Omental fat pad (tissue), 4 donors: Measurements from ENCODE around the gene DOCK4. TPM values are rescaled to one million over a fixed set of nuclear protein-coding genes. Genes with fewer than 3 reads are reported as not detected.

Experiments used
- ATAC-seq: fragments of 150-250 bp; one replicate; pipeline ENCODE4 v1.9.1; 2016; ENCODE audit warnings: mild to moderate bottlenecking, moderate library complexity; ENCODE audit not compliant: low FRiP score
- DNase-seq: peaks from one replicate; pipeline ENCODE4 v3.0.0-alpha.2; 2019; ENCODE audit warnings: low spot score
- total RNA-seq, 4 donors: library from RNA; depleted of rRNA; stranded (reverse); fragments of >200 nt; gene quantifications; one replicate each; pipeline ENCODE4 v1.1.0, GENCODE V29; 2016
- TF ChIP-seq, protein P1 (sequence below), 3 donors: fragments of 450-650 bp; IDR thresholded peaks; one replicate each; pipeline ENCODE4 v1.5.1; 2016 to 2017; ENCODE audit warnings: antibody characterized with exemption in 3 of 3, mild to moderate bottlenecking in 3 of 3, moderate library complexity in 2 of 3

The DOCK4 gene
- total RNA-seq, 4 donors from 2014 or later, result 47.5 to 86.9 (median 59.7) TPM

DNA sequence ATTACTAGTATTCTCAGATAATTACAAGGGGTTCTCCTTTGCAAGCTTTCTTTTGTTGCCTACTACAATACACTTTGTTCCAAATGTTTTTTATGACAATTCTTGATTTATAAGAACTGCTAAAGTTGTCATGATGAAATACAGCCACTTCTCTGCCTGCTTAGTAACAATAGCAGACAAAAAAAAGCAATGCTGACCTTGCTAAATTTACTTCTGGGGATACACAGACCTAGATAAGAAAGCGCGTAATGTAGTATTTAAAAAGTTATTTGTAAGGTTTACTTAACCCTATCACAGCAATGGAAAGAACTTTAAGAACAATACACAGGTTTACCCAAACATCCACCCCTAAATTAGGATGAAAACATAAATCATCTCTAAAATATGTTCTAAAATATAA is 311.1 kb downstream of the DOCK4 start:
- ATAC-seq, result no peak
- no peak for DNase-seq
- TF ChIP-seq, protein P1, sequence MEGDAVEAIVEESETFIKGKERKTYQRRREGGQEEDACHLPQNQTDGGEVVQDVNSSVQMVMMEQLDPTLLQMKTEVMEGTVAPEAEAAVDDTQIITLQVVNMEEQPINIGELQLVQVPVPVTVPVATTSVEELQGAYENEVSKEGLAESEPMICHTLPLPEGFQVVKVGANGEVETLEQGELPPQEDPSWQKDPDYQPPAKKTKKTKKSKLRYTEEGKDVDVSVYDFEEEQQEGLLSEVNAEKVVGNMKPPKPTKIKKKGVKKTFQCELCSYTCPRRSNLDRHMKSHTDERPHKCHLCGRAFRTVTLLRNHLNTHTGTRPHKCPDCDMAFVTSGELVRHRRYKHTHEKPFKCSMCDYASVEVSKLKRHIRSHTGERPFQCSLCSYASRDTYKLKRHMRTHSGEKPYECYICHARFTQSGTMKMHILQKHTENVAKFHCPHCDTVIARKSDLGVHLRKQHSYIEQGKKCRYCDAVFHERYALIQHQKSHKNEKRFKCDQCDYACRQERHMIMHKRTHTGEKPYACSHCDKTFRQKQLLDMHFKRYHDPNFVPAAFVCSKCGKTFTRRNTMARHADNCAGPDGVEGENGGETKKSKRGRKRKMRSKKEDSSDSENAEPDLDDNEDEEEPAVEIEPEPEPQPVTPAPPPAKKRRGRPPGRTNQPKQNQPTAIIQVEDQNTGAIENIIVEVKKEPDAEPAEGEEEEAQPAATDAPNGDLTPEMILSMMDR (IDR thresholded peaks at IDR 0.05), result no peak

DNA sequence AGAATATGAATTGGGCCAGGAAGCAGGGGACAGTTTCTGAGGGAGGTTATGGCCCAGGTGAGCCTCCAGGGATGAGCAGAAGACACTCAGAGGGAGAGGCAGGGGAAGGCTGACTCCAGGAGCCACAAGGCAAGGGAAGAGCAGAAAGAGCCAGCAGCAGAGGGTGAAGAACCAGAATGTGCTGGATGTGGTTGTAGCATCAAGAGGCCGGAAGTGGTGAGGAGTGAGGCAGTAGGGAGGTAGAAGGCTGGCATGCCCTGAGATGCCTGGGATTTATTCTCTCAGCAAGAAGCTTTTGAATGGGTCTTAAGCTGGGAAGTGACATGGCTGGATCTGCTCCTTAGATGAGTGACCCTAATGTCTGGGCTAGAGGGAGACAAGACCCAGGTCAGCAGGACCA is 311.7 kb downstream of the DOCK4 start:
- ATAC-seq (no peak), DNase-seq (no peak)

DNA sequence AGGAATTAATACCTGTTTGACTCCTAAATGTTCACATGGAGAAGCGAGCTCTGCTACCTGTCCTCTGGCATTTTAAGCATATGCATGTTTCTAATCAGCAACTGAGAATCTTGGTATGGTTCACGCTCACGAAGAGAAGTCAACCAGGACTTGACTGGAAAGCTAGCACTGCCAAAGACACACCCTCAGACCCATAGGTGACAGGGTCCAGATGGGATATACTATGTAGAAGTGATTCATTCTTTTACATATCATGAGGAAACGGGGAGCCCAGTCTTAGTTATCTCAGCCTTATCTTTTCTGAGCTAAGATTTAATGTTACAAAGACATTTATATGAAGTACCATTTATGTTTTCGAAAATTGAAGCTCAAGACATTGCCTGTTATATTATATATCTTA is 313.0 kb downstream of the DOCK4 start:
- TF ChIP-seq, protein P1 (IDR thresholded peaks at IDR 0.05), result no peak
- DNase-seq (no peak), ATAC-seq (no peak)

More for the DNA sequence above, 311.7 kb downstream of the DOCK4 start:
- TF ChIP-seq, protein P1 (IDR thresholded peaks at IDR 0.05), result no peak

DNA sequence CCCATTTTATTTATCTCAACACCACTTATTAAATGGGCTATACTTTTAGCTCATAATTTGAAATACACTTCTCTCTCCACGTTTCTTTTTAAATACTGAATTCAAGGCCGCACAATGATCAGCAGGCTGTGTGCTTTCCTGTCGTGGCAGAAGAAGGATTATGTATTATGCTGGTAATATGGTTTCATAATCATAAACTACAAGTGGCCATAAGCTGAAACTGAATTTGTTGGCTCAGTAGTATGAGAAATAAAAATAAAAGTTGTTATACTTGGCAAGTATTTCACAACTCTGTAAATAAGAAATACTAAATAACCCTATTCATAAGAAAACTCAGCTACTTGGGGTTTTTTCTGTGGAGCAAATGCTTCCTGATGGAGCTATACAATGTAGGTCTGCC is 313.6 kb downstream of the DOCK4 start:
- no peak for DNase-seq
- ATAC-seq, result no peak
- TF ChIP-seq, protein P1 (IDR thresholded peaks at IDR 0.05), result no peak

DNA sequence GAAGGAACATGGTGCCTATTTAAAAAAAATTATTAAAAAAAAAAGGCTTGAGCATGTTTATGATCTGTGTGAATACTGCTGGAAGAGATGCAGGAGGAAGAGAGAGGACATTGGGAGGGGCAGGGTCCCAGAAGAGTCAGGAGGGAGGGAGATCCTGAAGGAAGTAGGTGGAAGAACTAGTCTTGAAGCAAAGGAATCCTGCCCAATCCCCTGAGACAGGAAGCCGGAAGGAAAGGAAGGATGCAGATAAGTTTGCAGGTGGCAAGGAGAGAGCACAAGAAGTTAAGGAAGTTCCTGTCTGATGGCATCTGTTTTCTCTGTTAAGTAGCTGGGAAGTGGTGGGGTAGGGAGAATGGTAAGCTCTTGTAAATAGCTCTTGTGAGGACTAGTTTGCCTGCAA is 318.5 kb downstream of the DOCK4 start:
- ATAC-seq, result no peak
- DNase-seq, result no peak
- TF ChIP-seq, protein P1 (IDR thresholded peaks at IDR 0.05), result no peak

DNA sequence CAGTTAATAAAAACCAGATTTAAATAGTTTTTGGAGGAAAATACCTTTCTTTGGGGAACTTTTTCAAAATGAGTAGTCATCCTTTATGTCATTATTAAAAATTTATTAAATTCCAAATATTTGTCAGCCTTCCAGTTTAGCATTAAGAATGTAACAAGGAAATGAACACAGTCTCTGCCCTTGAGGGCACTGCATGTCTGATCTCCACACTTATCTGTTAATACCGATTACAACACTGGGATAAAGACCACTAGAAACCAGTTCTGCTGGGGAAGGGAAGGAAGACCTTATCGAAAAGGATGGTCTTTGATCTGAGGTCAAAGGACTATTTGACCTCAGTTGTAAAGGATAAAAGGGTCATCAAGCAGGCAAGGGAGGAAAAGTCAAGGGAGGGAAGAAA is 320.0 kb downstream of the DOCK4 start:
- DNase-seq (no peak), ATAC-seq (no peak)
- TF ChIP-seq, protein P1 (IDR thresholded peaks at IDR 0.05), result no peak

DNA sequence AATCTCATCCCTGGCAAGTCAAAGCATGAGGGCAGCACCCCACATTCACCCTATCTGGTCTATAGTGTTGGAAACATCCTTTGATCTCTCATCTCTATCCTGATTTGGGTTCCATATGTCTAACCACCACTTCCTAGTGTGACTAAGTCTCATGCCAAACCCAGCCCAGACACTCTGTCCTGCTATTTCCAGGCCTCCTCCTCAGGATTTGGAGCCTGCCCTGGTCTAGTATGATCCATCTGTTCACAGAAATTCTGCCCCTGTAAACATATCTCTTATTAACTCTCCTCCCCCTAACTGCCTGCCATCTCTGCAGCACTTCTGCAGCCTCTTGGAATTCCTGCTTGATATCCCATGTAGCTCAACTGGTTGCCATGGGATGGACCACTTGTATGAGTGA is 323.0 kb downstream of the DOCK4 start:
- ATAC-seq (no peak), DNase-seq (no peak)
- TF ChIP-seq, protein P1 (IDR thresholded peaks at IDR 0.05), result no peak
